Testis (tissue), 2 donors: ENCODE results near the gene THADA.

ENCODE experiments used
- POLR2A ChIP-seq: fragments of 450-650 bp; IDR thresholded peaks from one replicate; pipeline ENCODE4 v1.6.1; 2017; ENCODE audit warnings: antibody characterized with exemption, mild to moderate bottlenecking, moderate library complexity
- TF ChIP-seq, protein P1 (sequence below), 3 experiments: fragments of 450-650 bp in 2 of 3; fragments of 200-600 bp in 1 of 3; sonication (generic) in 1 of 3; IDR thresholded peaks; one replicate each; pipeline ENCODE4 v1.5.1; 2016 to 2019; ENCODE audit warnings: antibody characterized with exemption in 3 of 3, mild to moderate bottlenecking in 2 of 3, moderate library complexity in 1 of 3

DNA sequence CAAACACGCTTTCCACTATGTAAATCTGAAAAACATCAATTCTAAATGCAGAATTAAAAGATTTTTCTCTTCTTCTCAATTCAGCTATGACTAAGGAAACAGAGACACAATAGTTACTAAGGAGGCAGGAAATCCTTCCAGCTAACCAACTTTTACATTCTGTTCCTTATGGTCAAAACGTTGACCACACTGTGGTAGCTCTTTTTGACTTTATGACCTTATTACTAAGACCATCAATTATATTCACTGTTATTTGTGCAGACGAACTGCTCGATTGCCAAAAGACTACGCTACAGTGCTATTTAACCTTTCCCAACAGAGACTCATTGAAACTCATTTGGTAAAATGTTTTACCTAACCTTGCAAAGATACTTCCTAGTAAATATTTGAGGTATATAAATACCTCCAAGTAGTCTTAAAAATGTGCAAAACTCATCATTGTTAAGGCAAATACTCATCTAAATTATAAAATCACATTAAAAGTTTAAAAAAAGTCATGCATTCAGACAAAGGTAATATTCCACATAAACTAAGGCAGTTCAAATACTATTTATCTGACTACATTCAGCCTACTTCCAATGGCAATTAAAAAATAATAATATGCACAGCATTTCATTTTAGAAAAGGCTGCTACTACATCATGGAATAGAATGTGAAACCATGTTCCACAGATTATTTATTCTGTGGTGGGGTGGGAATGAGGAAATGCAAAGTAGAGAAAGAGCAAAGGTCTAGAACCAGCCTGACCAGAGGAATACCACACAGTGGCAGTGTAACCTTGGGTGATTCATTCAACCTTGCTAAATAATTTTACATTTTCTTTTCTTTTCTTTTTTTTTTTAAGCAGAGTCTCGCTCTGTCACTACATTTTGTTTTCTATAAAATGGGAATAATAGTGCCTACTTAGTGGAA, 139.9 kb downstream of the THADA start:
- TF ChIP-seq, protein P1, sequence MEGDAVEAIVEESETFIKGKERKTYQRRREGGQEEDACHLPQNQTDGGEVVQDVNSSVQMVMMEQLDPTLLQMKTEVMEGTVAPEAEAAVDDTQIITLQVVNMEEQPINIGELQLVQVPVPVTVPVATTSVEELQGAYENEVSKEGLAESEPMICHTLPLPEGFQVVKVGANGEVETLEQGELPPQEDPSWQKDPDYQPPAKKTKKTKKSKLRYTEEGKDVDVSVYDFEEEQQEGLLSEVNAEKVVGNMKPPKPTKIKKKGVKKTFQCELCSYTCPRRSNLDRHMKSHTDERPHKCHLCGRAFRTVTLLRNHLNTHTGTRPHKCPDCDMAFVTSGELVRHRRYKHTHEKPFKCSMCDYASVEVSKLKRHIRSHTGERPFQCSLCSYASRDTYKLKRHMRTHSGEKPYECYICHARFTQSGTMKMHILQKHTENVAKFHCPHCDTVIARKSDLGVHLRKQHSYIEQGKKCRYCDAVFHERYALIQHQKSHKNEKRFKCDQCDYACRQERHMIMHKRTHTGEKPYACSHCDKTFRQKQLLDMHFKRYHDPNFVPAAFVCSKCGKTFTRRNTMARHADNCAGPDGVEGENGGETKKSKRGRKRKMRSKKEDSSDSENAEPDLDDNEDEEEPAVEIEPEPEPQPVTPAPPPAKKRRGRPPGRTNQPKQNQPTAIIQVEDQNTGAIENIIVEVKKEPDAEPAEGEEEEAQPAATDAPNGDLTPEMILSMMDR (IDR thresholded peaks at IDR 0.05): no peak
- TF ChIP-seq POLR2A: no peak
